Epithelial cell of proximal tubule (primary cell): ENCODE measurements around the gene ANXA6. TPM values are rescaled to one million over a fixed set of nuclear protein-coding genes. Genes with fewer than 3 reads are reported as not detected.

Experiments
- DNase-seq: peaks from one replicate; pipeline ENCODE4 v3.0.0-alpha.2; 2011; ENCODE audit warnings: low read depth
- H3K4me3 ChIP-seq: 2 replicates; pipeline ENCODE4 v1.5.1; 2011; ENCODE audit warnings: low read depth, mild to moderate bottlenecking, low read length
- CTCF ChIP-seq: conservative IDR thresholded peaks from 2 replicates; pipeline ENCODE4 v1.5.1; 2012; ENCODE audit warnings: low read depth, mild to moderate bottlenecking, low read length
- total RNA-seq: library from RNA; depleted of rRNA; stranded (reverse); fragments of >200 nt; gene quantifications from 2 replicates; pipeline ENCODE4 v1.2.3, GENCODE V29; 2015

The ANXA6 gene
- total RNA-seq, 1 donor from 2014 or later, result 83.6 TPM

DNA sequence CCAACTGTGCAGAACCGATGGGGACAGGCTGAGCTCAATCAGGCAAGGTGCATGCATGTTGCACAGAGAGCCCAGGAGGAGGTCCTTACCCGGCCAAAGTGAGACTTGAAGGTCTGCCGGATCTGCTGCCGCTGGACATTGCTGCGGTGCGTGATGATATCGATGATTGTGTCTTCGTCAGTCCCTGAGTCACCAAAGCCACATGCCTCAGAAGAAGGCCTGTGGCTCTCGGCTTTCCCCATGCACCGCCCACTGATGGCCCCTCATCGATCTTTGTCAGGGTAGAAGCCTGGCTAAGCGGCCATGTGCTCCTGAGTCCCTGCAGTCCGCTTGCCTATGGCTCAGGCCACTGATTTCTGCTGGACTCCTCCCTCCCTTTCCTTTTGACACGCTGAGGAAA is 34.8 kb downstream of the ANXA6 start:
- no peak for DNase-seq
- no peak overlapping the region for H3K4me3 ChIP-seq
- TF ChIP-seq CTCF, result no peak

GRCh38 chr5:151121665-151122064 is 35.9 kb downstream of the ANXA6 start:
- TF ChIP-seq CTCF, result no peak
- no peak for DNase-seq
- no peak overlapping the region for H3K4me3 ChIP-seq

- TF ChIP-seq CTCF, result no peak
- DNase-seq, result no peak
- H3K4me3 ChIP-seq, result no peak overlapping the region
These were observed 36.5 kb downstream of the ANXA6 start for GRCh38 chr5:151121095-151121494.

GRCh38 chr5:151118913-151119575 is 38.5 kb downstream of the ANXA6 start:
- no peak for TF ChIP-seq CTCF
- H3K4me3 ChIP-seq, result no peak overlapping the region
- no peak for DNase-seq

DNA sequence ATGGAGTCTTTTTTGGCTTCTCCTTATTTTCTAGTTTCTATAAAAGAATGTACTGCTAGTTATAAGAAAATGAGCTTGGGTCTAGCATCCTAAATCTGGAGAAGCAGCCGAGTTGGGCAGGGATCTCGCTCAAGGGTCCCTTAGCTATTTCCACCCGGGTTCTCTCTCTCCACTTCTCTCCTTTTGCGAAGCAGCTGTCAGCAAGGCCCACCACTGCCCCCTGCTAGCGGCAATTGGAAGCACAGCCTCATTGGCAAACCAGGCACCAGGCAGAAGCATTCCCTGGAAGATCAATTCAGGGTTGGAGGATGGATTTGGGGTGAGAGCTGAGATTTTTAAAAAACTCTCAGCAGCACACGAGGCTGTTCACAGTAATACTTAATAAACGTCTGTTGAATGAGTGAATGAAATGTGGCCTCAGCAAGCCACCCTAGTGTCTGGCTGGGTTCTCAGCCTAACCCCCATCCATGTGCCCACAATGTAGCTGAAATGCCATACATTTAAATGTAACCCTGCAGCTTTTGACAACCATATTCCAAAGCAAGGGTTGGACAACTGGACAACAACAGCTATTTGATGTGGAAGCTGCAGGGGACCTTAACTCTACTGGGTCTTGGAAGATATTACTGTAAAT is 42.2 kb downstream of the ANXA6 start:
- TF ChIP-seq CTCF, result peak; percentile 97
- no peak for DNase-seq
- no peak overlapping the region for H3K4me3 ChIP-seq

DNA sequence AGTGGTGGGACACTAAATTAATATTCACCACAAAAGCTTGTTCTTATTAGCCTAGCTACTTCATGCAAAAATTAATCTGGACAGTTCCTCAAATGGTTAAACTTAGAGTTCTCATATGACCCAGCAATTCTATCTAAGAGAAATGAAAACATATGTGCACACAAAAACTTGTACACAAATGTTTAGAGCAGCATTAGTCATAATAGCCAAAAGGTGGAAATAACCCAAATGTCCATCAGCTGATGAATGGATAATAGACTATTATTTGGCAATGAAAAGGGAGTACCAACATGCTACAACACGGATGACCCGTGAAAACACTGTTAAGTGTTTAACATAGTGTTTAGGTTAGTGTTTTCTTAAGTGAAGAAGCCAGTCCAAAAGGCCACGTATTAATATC is 43.9 kb downstream of the ANXA6 start:
- no peak for TF ChIP-seq CTCF

DNA sequence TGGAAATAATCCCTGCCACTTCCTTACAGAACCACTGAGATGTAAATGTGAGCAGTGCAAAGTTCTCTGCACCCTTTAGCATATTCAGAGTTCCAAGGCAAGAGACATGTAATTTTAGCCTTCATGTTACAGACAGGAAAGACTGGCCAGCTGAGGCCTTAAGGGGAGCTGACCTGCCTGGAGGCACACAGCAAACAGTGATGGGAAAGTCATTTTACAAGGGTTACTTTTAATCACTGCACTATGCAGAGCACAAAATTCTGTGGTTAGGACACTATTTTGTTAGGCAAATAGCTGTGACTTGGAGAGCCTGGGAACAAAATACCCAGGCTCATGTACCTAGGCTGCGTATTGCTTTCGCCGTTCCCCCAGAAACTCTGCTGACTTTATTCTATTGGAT is 46.6 kb downstream of the ANXA6 start:
- H3K4me3 ChIP-seq, result no peak overlapping the region
- DNase-seq, result no peak
- no peak for TF ChIP-seq CTCF

More for the DNA sequence above, 43.9 kb downstream of the ANXA6 start:
- DNase-seq, result no peak
- H3K4me3 ChIP-seq, result no peak overlapping the region
